GM18498 (cell line): Measurements from ENCODE around the gene SARNP.
A peak's percentile ranks its signal among the peaks of the same experiment; 100 is the strongest.

Experiments
- ATAC-seq: cut with Tn5 transposase; IDR thresholded peaks from one replicate; pipeline ENCODE4 v1.9.1; 2021; ENCODE audit warnings: mild to moderate bottlenecking, moderate library complexity; ENCODE audit not compliant: unreplicated experiment

SARNP gene

DNA sequence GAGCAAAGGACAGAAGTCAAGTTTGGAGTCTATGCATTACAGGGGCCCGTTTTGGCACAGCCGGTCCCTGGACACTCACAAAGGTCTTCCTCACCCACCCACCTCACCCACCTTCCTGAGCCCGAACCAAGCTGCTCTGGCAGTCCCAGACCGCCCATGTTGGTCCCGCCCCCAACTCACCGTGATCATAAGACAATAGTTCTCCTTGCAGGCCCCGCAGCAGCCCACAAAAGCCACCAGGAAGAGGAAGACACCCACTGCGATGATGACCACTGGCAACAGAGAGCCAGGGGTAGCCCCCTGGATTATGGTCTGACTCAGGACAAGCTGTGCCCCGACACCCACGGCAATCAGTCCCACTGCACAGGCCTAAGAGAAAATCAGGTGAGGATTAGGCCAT is 90.6 kb downstream of the SARNP start:
- no peak for ATAC-seq

DNA sequence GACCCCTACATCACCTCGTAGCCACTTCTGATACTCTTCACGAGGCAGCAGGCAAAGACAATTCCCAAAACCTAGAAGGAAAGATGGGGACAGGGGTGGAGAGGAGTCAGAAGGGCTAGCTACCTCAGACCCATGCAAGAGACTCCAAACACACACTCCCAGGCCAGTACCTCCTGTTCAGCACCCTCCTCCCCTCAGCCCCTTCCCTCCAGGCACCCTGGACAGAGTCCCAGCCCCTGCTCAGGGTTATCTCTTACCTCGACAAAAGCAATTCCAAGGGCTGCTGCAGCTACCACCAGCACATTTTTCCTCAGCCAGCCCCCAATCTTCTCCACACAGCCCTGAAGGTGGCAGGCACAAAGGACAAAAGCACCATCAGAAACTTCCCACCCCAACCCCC is 92.0 kb downstream of the SARNP start:
- no peak for ATAC-seq

DNA sequence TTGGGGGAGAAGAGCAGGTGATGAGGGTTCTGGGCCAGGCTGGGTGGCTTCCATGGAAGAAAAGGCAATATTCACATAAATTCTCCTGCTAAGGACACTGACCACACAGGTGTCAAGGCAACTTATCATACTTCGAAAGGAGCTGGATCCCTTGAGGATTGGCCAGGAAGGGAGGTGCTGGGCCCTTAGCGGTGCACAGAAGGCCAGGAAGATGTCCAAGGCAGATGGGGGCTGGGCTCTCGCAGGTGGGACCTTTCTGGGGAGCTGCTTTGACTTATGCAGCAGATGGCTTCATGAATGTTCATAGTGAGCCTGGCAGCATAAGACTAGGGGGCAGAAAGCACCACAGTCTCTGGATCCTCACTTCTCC is 92.6 kb downstream of the SARNP start:
- no peak for ATAC-seq

DNA sequence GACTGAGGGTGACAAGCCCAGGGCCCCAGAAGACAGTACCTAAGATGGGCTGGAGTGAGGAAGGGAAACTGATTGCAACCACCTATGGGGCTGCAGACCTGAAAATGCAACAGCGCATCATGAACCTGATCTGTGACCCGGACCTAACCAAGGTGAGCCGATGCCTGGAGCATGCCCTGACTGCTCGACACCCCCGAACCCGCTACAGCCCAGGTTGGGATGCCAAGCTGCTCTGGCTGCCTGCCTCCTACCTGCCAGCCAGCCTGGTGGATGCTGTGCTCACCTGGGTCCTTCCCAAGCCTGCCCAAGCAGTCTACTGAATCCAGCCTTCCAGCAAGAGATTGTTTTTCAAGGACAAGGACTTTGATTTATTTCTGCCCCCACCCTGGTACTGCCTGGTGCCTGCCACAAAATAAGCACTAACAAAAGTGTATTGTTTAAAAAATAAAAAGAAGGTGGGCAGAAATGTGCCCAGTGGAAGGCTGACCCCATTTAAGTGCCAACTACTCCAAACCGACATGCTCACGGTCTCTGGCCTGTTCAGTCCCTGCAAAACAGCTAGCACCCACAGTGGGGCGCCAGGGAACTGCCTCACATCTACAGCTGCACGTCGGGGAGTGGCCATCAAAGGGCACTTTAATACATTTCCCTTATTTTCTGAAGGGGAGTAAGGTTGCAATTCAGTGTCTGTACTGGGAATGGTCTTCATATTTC is 93.1 kb downstream of the SARNP start:
- ATAC-seq: no peak

DNA sequence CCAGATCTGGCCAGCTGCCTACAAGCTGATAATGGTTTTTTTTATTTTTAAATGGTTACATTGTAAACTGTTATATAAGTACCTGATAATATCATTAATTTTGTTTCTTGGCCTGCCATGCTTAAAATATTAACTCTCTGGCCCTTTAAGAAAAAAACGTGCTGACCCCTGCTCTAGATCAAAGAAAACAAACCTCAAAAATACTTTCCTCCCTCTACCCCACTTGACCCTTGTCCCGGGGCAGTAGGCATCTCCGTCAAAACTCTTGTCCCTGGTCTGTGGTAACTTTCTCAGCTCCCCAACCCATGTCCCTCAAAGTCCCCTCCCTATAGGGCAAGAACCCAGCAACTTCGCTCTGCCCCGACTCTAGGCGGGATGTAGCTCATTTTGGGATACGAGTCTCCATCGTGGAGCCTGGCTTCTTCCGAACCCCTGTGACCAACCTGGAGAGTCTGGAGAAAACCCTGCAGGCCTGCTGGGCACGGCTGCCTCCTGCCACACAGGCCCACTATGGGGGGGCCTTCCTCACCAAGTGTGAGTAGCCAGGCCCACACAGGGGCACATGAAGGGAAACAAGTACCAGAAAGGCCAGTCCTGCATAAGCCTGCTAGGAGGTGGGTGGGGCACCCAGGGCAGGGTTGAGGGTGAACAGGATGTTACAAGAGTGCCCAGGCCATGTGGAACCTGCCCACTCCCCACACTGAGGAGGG is 93.9 kb downstream of the SARNP start:
- no peak for ATAC-seq

DNA sequence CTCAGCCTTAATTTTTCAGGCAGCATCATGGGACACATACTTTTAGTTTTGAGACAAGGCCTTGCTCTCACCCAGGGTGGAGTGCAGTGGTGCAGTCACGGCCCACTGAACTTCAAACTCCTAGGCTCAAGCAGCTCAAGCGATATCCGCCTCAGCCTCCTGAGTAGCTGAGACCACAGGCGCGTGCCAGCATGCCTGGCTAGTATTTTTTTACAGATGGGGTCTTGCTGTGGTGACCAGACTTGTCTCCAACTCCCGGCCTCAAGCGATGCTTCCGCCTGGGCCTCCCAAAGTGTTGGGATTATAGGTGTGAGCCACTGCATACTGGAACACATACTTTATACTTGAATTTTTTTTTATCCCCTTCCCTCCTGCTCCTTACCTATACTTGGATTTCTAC is 94.6 kb downstream of the SARNP start:
- no peak for ATAC-seq

DNA sequence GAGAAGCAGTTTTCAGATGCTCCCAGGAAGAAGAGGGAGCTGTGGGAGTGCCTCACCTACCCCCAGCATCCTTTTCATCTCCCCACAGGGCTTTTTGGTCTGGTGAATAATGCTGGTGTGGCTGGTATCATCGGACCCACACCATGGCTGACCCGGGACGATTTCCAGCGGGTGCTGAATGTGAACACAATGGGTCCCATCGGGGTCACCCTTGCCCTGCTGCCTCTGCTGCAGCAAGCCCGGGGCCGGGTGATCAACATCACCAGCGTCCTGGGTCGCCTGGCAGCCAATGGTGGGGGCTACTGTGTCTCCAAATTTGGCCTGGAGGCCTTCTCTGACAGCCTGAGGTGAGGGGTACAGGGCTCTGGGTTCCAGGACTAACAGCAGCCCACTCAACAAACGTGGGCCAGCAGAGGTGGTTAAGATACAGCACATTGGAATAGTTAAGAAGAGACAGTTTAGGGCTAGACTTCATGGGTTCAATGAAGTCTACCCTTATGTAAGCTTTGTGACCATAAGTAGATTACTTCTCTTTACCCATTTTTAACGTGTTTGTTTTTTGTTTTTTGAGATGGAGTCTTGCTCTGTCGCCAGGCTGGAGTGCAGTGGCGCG is 95.8 kb downstream of the SARNP start:
- ATAC-seq: no peak

DNA sequence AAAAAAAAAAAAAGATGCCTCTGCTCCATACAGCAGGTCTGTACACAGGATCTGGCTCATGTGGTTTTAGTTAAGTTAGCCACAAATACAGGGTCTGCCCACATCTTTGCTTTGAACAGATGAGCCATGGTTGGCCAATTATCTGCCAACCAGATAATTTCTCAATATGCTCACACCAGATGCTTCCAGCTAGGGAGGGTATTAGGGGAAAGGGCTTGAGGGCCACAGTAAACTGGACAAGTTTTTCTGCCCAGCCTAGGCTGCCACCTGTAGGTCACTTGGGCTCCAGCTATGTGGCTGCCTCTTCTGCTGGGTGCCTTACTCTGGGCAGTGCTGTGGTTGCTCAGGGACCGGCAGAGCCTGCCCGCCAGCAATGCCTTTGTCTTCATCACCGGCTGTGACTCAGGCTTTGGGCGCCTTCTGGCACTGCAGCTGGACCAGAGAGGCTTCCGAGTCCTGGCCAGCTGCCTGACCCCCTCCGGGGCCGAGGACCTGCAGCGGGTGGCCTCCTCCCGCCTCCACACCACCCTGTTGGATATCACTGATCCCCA is 96.6 kb downstream of the SARNP start:
- no peak for ATAC-seq

DNA sequence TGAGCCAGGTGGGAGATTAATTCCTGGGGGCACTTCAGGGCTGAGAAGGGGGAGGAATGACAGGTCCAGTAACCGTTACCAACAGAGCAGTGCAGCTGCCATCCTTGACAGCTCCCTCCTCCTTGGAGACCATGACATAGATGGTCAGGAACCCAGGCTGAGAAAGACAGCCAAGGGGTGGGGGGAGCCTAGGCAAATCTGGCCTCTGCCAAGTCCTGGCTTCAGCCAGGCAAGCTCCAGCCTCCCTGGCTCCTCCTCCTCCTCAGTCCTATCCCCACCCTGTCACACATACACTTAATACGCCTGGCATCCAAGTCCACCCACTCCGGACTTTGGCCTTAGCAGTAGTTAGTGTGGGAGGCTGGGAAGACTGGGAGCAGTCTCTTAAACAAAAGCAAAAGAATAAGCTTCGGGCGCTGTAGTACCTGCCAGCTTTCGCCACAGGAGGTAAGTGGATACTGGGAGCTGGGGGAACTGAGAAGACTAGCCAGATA is 97.4 kb downstream of the SARNP start, which contains the start of gene RDH5:
Gene RDH5, plus strand, starts transcription at position 323 of the 494 bp plus-strand sequence. CDS start 792 bp downstream, outside the sequence.
- no peak for ATAC-seq

DNA sequence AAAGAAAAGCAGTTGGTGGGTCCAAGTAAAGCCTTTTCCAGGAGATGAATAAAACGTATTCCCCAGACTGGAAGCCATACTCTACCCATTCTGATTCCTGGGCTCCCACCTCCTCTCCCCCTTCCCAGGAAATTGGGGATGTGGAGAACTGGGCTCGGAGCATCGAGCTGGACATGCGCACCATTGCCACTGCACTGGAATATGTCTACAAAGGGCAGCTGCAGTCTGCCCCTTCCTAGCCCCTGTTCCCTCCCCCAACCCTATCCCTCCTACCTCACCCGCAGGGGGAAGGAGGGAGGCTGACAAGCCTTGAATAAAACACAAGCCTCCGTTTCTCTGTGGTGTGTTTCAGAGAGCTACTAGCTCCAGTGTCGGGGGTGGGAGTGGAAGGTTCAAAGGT is 98.2 kb downstream of the SARNP start:
- ATAC-seq: no peak

DNA sequence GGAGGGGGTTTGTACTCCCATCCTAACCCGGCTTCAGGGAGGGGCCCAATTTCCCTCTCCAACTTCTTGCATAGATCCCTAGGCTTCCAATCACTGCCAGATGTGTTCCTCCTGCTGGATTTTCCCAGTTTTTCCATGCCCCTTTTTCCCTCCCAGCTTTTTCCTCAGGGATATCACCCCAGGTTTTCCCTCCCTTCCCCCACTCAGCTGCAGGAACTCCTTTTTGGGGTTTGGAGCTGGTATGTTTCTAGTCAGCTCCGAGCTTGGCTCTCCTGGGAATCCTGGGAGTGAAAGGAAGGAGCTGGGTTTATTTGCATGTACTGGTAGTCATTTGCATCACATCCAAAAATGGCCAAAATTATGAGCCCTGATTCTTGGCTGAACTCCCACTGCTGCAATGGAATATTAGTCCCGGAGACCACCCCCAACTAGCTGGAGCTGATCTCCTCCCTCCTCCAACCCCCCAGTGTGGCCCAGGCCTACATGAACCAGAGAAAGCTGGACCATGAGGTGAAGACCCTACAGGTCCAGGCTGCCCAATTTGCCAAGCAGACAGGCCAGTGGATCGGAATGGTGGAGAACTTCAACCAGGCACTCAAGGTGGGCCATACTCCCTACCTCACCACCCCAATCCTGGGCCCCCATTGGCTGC is 98.8 kb downstream of the SARNP start:
- no peak for ATAC-seq

DNA sequence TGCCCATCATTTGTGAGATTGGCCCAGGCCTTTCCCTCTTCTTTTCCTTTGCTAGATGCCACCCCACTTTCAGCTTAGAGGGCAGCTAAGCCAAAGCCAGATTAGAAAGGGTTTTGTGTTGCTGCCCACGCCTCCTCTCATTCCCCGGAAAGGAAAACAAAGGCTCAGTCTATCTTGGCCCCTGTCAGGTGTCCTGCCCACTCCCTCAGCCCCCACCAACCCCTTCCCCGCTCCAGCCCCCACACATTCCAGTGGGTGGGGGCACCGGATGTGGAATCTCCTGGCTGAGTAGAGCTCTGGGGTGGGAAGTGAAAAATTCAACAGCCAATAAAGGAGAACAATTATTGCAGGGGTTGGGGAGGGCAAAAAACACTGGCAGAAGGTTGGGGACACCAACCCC is 99.5 kb downstream of the SARNP start:
- ATAC-seq: no peak

DNA sequence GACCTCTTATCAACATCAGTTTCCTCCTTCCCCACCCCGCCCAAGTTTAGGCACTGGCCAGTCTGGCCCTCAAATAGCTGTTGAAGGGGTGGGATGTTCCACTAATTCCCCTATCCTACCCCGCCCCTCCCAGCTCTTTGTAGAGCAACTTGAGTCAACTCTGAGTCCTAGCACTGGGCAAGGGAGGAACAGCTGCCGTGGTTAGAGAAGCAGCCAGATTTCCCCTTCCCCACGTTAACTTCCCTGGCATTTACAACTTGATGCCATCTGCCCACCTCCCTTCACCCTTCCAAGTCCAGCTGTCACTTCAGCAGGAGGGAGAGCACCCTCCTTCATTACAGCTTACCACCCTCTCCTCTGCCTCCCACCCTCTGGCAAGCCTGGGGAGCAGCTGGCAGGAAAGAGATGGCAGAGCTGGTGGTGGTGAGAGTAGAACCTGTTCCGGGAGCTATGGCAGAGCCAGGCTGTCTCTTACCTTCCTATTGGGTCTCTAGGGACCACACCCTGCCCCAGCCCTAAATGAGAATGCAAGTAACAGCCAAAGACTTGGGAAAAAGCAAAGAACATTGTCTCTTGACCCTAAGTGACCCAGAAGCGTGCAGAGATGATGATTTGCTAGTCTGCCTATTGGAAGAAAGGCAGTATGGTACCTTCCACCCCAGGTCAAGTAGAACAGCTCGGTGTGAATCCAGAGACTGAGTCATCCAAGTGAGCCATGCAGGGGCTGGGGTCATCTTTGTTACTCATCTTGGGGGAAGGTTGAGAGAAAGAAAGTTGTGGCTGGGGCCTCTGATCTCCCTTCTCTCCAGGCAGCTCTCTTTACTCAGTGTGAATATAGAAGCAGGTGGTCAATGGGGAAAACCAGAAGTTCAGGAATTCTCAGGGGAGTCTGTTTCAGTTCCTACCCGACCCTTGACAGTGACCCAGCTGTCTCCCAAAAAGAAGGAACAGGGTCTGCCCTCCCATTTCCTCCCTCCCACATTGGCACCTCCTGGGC is 100.2 kb downstream of the SARNP start:
- ATAC-seq: no peak

DNA sequence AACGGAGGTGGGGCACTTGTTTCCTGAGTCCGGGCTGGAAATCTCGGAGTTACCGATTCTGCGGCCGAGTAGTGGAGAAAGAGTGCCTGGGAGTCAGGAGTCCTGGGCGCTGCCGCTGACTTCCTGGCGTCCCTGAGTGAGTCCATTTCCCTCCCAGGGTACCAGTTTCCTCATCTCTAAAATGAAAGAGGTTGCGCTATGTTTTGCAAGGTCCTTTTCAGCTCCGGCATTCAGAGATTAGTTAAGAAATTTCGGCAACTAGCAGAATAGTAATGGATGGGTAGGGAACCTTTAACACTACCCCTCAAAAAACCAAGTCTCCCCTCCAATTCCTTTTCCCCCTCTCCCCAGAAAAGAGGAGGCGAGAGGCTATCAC is 101.0 kb downstream of the SARNP start:
- no peak for ATAC-seq

DNA sequence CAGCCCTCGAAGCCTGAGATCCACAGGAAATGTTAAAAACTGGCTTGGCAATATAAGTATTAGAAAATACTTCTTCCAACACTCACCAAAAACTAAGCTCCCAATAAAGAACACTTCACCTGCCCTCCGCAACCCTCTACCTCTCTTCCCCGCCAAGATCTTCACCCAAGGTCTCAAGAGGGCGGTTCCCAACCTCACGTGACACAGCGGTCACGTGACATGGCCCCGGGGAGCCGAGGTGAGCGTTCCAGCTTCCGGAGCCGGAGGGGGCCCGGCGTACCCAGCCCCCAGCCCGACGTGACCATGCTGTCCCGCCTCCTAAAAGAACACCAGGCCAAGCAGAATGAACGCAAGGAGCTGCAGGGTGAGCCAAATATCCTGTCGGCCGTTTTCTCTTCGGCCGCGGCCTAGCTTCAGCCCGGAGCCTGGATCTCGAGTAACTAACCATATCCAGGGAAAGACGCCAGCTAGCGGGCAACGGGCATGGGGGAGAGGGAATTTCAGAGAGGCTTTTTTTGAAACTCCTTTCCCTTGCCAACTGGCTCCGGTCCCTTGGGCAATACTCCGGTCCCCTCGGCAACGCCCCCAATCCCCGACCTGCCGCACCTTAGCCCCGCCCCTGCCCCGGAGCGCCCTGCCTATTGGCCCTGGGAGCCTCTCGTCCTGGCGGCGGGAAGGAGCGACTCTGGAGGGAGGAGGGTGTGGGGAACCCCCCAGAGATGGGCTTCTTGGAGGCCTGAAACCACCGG is 101.5 kb downstream of the SARNP start, which contains the start of gene BLOC1S1:
Gene BLOC1S1, plus strand, starts transcription at position 214 of the 749 bp plus-strand sequence. Its CDS starts 6 bp downstream, at position 220.
- ATAC-seq: peak; percentile 96

DNA sequence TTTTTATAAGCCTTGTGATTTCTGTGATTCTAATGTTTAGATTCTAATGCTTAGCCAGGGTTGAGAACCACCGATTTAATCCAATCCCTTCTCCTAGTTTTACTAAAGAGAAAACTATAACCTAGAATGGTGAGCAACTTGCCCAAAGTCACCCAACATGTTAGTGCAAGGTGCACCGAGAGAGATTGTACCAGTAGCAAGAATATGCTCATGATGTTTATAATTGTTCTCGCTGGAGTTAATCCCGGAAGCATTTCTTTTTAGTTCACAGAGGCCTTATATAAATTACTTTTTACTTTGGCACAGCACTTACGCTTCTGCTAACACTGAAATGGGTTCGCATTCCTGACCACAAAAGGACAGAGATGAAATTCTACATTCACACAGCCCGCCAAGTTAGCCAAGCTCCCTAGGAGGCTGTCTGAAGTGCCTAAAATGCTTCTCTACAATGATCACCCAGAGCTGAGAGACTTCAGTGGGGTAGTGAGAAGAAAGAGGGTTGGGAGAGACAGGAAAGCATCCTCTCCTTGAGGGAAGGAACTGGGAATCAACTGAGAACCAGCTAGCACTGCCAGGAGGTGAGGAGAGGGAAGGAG is 102.3 kb downstream of the SARNP start:
- no peak for ATAC-seq

DNA sequence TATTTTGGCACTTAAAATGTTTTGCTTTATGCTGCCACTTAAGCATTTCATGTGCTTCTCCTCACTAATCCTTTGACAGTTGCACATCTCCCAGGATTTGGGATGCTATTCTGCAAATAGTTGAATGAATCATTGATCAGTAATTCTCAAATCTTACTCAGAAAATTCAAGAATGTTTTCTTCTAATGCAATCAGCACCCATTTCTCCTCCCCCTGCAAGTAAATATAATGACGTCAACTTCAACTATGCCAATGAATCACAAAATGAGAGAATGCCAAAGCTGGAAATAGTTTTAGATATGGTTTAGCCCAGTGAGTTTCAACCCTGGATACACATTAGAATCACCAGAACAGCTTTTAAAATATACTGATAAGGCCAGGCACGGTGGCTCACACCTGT is 103.8 kb downstream of the SARNP start:
- no peak for ATAC-seq

DNA sequence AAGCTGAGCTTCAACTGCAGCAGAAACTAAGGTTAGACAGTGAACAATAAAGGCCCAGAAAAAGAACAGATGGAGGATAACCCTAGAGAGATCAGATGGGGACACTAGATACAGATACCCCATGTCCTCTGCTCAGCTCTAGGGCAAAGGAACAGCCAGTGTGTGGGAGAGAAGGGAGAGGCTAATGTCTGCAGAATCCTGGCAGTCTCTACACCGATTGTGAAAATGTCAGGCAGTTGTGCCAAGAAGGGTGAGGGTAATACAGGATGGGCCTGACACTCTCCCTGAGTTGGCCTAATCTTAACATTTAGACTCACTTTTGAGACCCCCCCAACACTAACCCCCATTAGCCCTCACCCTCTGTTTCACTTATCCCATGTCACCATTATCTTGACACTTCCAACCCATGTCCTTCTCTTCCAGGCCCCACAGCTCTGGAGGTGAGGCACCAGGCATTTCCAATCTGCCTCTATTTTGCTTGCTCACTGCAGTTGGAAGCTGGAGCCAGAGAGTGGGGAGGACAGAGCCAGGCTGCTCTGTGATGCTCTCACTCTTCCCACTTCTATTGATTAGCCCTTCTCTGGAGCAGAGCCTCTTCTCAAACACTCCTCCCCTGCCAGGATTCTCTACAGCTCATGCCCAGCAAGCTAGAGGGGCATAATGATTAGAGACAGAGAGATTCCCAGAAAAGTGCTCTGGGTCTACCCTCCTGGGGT is 104.7 kb downstream of the SARNP start:
- no peak for ATAC-seq
